NT2/D1 (cell line): ENCODE measurements around the gene CLASP1.

Experiments used
- YY1 ChIP-seq: IDR thresholded peaks from 2 replicates; pipeline ENCODE4 v1.6.1; 2011; ENCODE audit not compliant: insufficient read length, insufficient read depth
- ZNF274 ChIP-seq: IDR thresholded peaks from 2 replicates; pipeline ENCODE4 v1.6.1; 2011; ENCODE audit warnings: mild to moderate bottlenecking, low read depth, low read length

DNA sequence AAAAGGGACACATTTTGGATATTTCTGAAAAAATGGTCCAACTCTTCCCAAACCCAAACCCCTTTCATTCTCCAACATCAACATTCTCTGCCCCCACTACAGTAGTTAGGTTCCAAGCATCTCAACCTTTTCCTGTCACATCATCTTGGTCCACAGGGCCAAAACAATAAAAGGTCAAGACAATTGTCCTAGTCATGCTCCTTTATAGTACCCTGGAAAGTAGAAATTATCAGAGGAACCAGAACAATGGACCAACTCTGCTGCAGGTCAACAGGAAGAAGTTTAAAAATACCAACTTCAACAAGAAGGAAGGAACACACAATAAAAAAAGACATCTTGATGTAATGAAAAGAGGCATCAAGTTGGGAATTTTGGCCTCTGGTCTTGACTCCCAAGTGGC is 36.1 kb downstream of the CLASP1 start:
- no peak for TF ChIP-seq YY1
- TF ChIP-seq ZNF274 = no peak
